IPS-20b (cell line): ENCODE data around the gene PSMA1.
"Not testable (repeated sequence)": the region's sequence is repeated elsewhere in the genome, so short reads cannot be mapped to it uniquely, and the experiment has no call there.

Experiments used
- H3K27ac ChIP-seq: one replicate; pipeline ENCODE4 v1.5.1; 2013; ENCODE audit warnings: low read length
- H3K27me3 ChIP-seq: 2 replicates; pipeline ENCODE4 v1.6.1; 2013; ENCODE audit warnings: mild to moderate bottlenecking, low read length, inconsistent platforms; ENCODE audit not compliant: insufficient read depth
- H3K36me3 ChIP-seq: 2 replicates; pipeline ENCODE4 v1.6.1; 2013; ENCODE audit warnings: low read depth, mild to moderate bottlenecking, inconsistent platforms, low read length, moderate library complexity; ENCODE audit not compliant: insufficient read depth
- H3K4me1 ChIP-seq: 2 replicates; pipeline ENCODE4 v1.6.1; 2013; ENCODE audit warnings: mild to moderate bottlenecking, control low read depth, inconsistent platforms, low read length, moderate library complexity; ENCODE audit not compliant: insufficient read depth
- H3K4me3 ChIP-seq: 2 replicates; pipeline ENCODE4 v1.5.1; 2013; ENCODE audit warnings: mild to moderate bottlenecking, low read length, inconsistent platforms
- H3K9ac ChIP-seq: 2 replicates; pipeline ENCODE4 v1.6.1; 2013; ENCODE audit warnings: low read depth, mild to moderate bottlenecking, inconsistent platforms, low read length, moderate library complexity
- H3K9me3 ChIP-seq: 2 replicates; pipeline ENCODE4 v1.6.1; 2013; ENCODE audit warnings: mild to moderate bottlenecking, low read depth, low read length, inconsistent platforms; ENCODE audit not compliant: insufficient read depth

PSMA1 gene

DNA sequence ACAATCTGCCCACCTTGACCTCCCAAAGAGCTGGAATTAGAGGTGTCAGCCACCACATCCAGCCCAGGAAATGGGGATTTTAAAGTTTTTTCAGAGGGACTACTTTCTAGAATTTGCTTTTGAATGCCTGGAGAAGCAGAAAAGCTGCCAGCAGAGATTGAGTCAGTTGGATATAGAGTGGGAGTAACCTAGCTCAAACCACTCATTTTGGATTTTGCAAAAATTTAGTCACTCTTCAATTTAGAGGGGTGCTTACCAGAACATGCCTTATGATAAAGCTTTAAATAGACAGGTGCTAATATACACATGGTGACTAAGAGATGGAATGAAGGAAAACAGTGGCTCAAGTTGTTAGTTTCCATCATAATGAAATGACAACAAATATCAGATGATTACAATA, 26.5 kb upstream of the PSMA1 start:
- peaks cover 6% of the 10 kb centered on the region; the same call in 1 of the 2 replicates for H3K4me1 ChIP-seq
- H3K27me3 ChIP-seq, result no peaks in the 10 kb centered on the region
- no peaks in the 10 kb centered on the region for H3K9me3 ChIP-seq
- H3K36me3 ChIP-seq, result no peaks in the 10 kb centered on the region
- H3K27ac ChIP-seq, result no peak overlapping the region
- H3K4me3 ChIP-seq, result no peak overlapping the region
- H3K9ac ChIP-seq, result no peak overlapping the region

DNA sequence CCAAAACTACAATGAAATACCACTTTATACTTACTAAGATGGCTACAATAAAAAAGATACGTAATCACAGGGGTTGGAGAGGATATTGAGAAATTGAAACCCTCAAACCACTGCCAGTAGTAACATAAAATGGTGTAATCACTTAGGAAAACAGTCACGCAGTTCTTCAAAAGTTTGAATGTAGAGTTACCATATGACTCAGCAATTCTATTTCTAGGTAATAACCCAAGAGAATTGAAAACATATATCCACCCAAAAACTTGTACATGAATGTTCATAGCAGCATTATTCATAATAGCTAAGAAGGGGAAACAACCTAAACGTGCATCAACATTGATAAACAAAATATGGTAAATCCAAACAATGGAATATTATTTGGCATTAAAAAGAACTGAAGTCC, 24.4 kb upstream of the PSMA1 start:
- Histone ChIP-seq H3K36me3 (no peaks in the 10 kb centered on the region), H3K4me1 (peaks cover 10% of the 10 kb centered on the region; the same call in 1 of the 2 replicates), H3K9me3 (no peaks in the 10 kb centered on the region), H3K9ac (no peak overlapping the region), H3K4me3 (no peak overlapping the region), H3K27ac (no peak overlapping the region), H3K27me3 (no peaks in the 10 kb centered on the region)

DNA sequence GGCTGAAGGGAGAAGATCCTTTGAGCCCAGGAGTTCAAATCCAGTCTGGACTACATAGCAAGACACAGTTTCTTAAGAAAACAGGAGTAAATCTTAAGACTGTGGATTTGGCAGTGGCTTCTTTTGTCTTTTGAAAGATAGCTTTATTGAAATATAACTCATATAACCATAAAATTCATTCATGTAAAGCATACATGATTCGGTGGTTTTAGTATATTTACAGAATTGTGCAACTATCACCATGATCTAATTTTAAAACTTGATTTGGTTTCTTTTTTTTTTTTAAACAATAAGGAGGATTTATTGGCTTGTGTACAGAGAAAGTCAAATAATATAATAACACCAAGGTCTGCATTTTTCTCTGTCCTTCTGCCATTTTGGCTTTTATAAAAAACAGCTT, 23.1 kb upstream of the PSMA1 start:
- Histone ChIP-seq H3K9ac (no peak overlapping the region), H3K36me3 (no peaks in the 10 kb centered on the region), H3K9me3 (no peaks in the 10 kb centered on the region), H3K27me3 (no peaks in the 10 kb centered on the region), H3K27ac (no peak overlapping the region), H3K4me3 (no peak overlapping the region), H3K4me1 (peaks cover 10% of the 10 kb centered on the region; the same call in 1 of the 2 replicates)

DNA sequence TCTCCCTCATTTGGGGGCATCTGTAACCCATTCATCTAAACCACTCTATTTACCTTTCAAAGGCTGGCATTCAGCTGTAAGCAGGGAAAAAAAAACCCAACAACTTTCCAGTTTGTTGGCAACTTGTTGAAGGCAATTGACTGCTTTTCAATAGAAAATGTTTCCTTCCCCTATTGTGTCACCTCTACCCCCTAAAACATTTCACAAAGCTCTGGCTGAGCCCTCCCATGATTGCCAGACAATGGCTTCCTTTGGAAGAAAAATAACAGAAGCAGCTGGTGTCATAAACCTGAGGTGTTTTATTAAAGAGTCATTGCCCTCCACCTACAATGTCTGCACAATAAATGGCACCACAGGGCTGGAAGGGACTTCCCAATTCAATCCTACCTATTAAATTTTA, 22.1 kb upstream of the PSMA1 start:
- Histone ChIP-seq H3K27me3 (no peaks in the 10 kb centered on the region), H3K9ac (no peak overlapping the region), H3K36me3 (no peaks in the 10 kb centered on the region), H3K27ac (no peak overlapping the region), H3K4me3 (no peak overlapping the region), H3K9me3 (no peaks in the 10 kb centered on the region), H3K4me1 (peaks cover 10% of the 10 kb centered on the region; the same call in 1 of the 2 replicates)

- Histone ChIP-seq H3K9ac (no peak overlapping the region), H3K36me3 (no peaks in the 10 kb centered on the region), H3K27me3 (no peaks in the 10 kb centered on the region), H3K27ac (no peak overlapping the region), H3K4me3 (no peak overlapping the region), H3K4me1 (peaks cover 10% of the 10 kb centered on the region; the same call in 1 of the 2 replicates), H3K9me3 (no peaks in the 10 kb centered on the region)
Observed at GRCh38 chr11:14541192-14541947, 21.2 kb upstream of the PSMA1 start.

- Histone ChIP-seq H3K4me1 (peaks cover 10% of the 10 kb centered on the region; the same call in 1 of the 2 replicates), H3K9ac (no peak overlapping the region), H3K27ac (no peak overlapping the region), H3K36me3 (no peaks in the 10 kb centered on the region), H3K4me3 (no peak overlapping the region), H3K9me3 (no peaks in the 10 kb centered on the region), H3K27me3 (no peaks in the 10 kb centered on the region)
Observed at GRCh38 chr11:14539982-14540421, 19.8 kb upstream of the PSMA1 start.

GRCh38 chr11:14538926-14539554, 18.9 kb upstream of the PSMA1 start:
- H3K9me3 ChIP-seq, result no peaks in the 10 kb centered on the region
- peaks cover 10% of the 10 kb centered on the region; the same call in 1 of the 2 replicates for H3K4me1 ChIP-seq
- H3K27me3 ChIP-seq, result no peaks in the 10 kb centered on the region
- no peaks in the 10 kb centered on the region for H3K36me3 ChIP-seq
- no peak overlapping the region for H3K27ac ChIP-seq
- no peak overlapping the region for H3K9ac ChIP-seq
- H3K4me3 ChIP-seq, result no peak overlapping the region

DNA sequence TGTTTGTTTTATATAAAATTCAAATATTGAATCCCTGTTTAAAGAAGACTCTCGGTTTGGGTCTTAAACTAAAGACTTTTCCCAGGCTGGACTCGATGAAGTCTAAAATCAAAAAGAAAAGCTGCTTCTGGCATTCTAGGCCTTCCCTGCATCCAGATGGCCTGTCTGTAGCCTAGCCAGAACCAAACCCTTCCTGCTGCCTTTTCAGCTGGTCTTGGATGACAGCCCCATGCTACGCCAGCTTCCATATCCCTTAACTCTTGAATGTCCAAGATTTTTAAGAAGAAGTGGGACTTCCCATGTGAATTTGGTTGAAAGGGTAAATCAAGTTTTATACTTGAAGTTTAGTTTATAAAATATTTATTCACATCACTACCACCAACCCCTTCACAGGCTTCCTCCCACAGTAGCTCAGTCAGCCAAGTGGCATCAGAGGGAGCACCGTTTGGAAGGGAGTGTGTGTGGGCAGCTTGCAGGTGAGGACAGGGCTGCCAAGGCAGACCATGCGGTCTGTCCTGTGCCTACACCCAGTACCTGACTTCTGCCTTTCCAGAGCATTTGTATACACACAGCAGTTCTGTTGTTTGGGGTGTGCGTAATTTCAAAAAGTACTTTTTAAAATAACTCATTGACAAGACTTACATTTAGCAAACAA, 18.2 kb upstream of the PSMA1 start:
- Histone ChIP-seq H3K9me3 (no peaks in the 10 kb centered on the region), H3K36me3 (no peaks in the 10 kb centered on the region)

DNA sequence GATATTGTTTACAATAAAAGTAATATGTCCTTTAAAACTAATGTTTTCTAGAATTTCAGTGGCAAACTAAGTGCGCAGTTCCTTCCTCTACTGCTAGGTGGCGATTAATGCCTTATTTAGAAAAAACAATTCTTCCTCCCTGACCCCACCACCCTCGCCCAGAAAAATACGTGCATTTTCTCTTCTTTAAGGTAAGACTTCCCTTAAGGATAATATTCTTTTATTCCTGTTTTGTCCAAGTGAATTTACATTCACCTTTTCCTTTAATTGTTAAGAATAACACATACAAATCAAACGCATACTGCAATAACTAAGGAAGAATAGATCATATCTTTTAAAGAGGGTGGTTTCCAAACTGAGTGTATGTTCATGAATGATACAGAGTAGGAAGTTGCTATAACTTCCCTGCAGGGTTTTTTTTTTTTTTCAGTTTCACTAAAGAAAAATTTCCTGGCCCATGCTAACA, 17.0 kb upstream of the PSMA1 start:
- no peaks in the 10 kb centered on the region for H3K9me3 ChIP-seq
- H3K4me3 ChIP-seq, result no peak overlapping the region
- H3K27me3 ChIP-seq, result no peaks in the 10 kb centered on the region
- H3K27ac ChIP-seq, result no peak overlapping the region
- H3K9ac ChIP-seq, result no peak overlapping the region
- peaks cover 5% of the 10 kb centered on the region; the same call in 1 of the 2 replicates for H3K4me1 ChIP-seq
- no peaks in the 10 kb centered on the region for H3K36me3 ChIP-seq

More for the DNA sequence above, 18.2 kb upstream of the PSMA1 start:
- H3K4me3 ChIP-seq, result no peak overlapping the region
- H3K27ac ChIP-seq, result no peak overlapping the region
- H3K9ac ChIP-seq, result no peak overlapping the region
- no peaks in the 10 kb centered on the region for H3K27me3 ChIP-seq
- H3K4me1 ChIP-seq, result peaks cover 10% of the 10 kb centered on the region; the same call in 1 of the 2 replicates

GRCh38 chr11:14535166-14535565, 15.0 kb upstream of the PSMA1 start:
- H3K4me3 ChIP-seq, H3K9ac ChIP-seq, H3K27me3 ChIP-seq, H3K36me3 ChIP-seq, H3K27ac ChIP-seq, H3K9me3 ChIP-seq, H3K4me1 ChIP-seq: not testable (repeated sequence)

GRCh38 chr11:14529951-14530350, 9.8 kb upstream of the PSMA1 start:
- no peak overlapping the region for H3K27ac ChIP-seq
- no peak overlapping the region for H3K4me3 ChIP-seq
- H3K36me3 ChIP-seq, result no peaks in the 10 kb centered on the region
- H3K4me1 ChIP-seq, result peaks cover 6% of the 10 kb centered on the region; the same call in 1 of the 2 replicates
- H3K27me3 ChIP-seq, result no peaks in the 10 kb centered on the region
- no peaks in the 10 kb centered on the region for H3K9me3 ChIP-seq
- no peak overlapping the region for H3K9ac ChIP-seq
